Activated CD8-positive, alpha-beta memory T cell treated with anti-CD3 and anti-CD28 coated beads, Interleukin-2, amount 10 ng/mL, durations not matched to agents 7 days and 5 days (primary cell): ENCODE measurements around the gene PAEP. TPM values are rescaled to one million over a fixed set of nuclear protein-coding genes. Genes with fewer than 3 reads are reported as not detected.

Experiments
- ATAC-seq: fragments of 150-1000 bp; cut with Tn5 transposase; one replicate; pipeline ENCODE4 v1.10.0; 2021; ENCODE audit warnings: moderate library complexity
- CTCF ChIA-PET: fragments of 350-600 bp; sonication (Branson Sonifier 250); formaldehyde crosslinking; loops from one replicate; lab custom pipeline; 2021; ENCODE audit warnings: antibody characterized with exemption; lab: Charles Lee
- DNase-seq: peaks from one replicate; pipeline ENCODE4 v3.0.0-alpha.2; 2020
- H3K27ac Mint-ChIP-seq: one replicate; pipeline ENCODE4 v1.8.0; 2021; ENCODE audit warnings: mild to moderate bottlenecking, mixed read lengths
- H3K27me3 Mint-ChIP-seq: one replicate; pipeline ENCODE4 v1.8.0; 2021; ENCODE audit warnings: mixed read lengths
- H3K36me3 Mint-ChIP-seq: one replicate; pipeline ENCODE4 v1.8.0; 2021; ENCODE audit warnings: mild to moderate bottlenecking, mixed read lengths
- H3K4me1 Mint-ChIP-seq: one replicate; pipeline ENCODE4 v1.8.0; 2021; ENCODE audit warnings: mixed read lengths
- H3K4me3 Mint-ChIP-seq: one replicate; pipeline ENCODE4 v1.8.0; 2021; ENCODE audit warnings: mild to moderate bottlenecking, moderate library complexity, mixed read lengths
- H3K9me3 Mint-ChIP-seq: one replicate; pipeline ENCODE4 v1.8.0; 2022; ENCODE audit warnings: low read depth, mixed read lengths
- total RNA-seq, 2 experiments: library from RNA; stranded (reverse); gene quantifications; one replicate each; pipeline ENCODE4 v1.2.3, GENCODE V29; 2021

The PAEP gene
- total RNA-seq, 2 experiments from 2014 or later = not detected

- CTCF ChIA-PET = no interaction called here
- H3K36me3 Mint-ChIP-seq = no peaks in the 10 kb centered on the region
- H3K9me3 Mint-ChIP-seq = no peaks in the 10 kb centered on the region
- H3K27me3 Mint-ChIP-seq = no peaks in the 10 kb centered on the region
- no peak for DNase-seq
- no peak overlapping the region for H3K27ac Mint-ChIP-seq
- H3K4me1 Mint-ChIP-seq = peaks cover 4% of the 10 kb centered on the region
- no peak for ATAC-seq
- no peak overlapping the region for H3K4me3 Mint-ChIP-seq
Observed at GRCh38 chr9:135565141-135565628, 3.6 kb downstream of the PAEP start.

DNA sequence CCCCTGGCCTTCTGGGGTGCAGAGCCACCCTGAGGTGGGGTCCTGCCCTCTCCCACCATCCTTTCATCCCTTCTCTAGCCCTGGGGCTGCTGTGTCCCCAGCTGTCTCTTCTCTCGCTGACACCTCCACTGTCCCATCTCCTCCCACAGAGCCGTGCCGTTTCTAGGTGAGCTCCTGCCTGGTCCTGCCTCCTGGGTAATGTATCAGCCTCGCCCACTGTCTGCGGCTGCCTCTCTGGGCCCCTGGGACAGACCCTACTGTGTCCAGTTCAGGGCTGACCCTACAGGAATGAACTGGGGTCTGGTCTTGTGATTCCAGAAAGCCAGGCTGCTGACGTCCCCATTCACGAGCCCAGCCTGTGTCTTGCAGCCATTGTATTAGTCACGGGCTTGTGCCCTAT, 4.1 kb downstream of the PAEP start:
- Mint-ChIP-seq H3K9me3 (no peaks in the 10 kb centered on the region), H3K27me3 (peaks cover 2% of the 10 kb centered on the region), H3K4me3 (no peak overlapping the region), H3K27ac (no peak overlapping the region), H3K4me1 (peaks cover 4% of the 10 kb centered on the region), H3K36me3 (no peaks in the 10 kb centered on the region)
- no peak for ATAC-seq
- no peak for DNase-seq
- CTCF ChIA-PET = no interaction called here

DNA sequence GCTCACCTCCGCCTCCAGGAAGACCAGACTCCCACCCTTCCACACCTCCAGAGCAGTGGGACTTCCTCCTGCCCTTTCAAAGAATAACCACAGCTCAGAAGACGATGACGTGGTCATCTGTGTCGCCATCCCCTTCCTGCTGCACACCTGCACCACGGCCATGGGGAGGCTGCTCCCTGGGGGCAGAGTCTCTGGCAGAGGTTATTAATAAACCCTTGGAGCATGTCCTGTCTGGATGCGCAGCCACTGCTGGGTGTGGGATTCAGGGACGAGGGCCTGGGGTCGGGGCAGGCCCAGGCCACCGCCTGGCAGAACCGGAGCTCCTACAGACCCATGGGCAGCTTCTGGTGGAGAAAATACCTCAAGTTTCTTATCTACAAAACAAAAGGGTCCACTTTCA, 5.0 kb downstream of the PAEP start:
- no peak overlapping the region for H3K27ac Mint-ChIP-seq
- CTCF ChIA-PET = no interaction called here

GRCh38 chr9:135567311-135567710, 5.8 kb downstream of the PAEP start:
- ATAC-seq (no peak), DNase-seq (no peak)
- Mint-ChIP-seq H3K36me3 (no peaks in the 10 kb centered on the region), H3K9me3 (no peaks in the 10 kb centered on the region), H3K27me3 (peaks cover 6% of the 10 kb centered on the region), H3K27ac (no peak overlapping the region), H3K4me1 (peaks cover 4% of the 10 kb centered on the region), H3K4me3 (no peak overlapping the region)
- CTCF ChIA-PET = interaction anchor here (0.6 kb wide), 1 partner anchor 25 kb away, joined by 3 read pairs; no protein-coding TSS in a partner anchor

More for the DNA sequence above, 5.0 kb downstream of the PAEP start:
- Mint-ChIP-seq H3K27me3 (peaks cover 6% of the 10 kb centered on the region), H3K36me3 (no peaks in the 10 kb centered on the region), H3K4me3 (no peak overlapping the region), H3K9me3 (no peaks in the 10 kb centered on the region), H3K4me1 (peaks cover 4% of the 10 kb centered on the region)
- no peak for DNase-seq
- no peak for ATAC-seq

DNA sequence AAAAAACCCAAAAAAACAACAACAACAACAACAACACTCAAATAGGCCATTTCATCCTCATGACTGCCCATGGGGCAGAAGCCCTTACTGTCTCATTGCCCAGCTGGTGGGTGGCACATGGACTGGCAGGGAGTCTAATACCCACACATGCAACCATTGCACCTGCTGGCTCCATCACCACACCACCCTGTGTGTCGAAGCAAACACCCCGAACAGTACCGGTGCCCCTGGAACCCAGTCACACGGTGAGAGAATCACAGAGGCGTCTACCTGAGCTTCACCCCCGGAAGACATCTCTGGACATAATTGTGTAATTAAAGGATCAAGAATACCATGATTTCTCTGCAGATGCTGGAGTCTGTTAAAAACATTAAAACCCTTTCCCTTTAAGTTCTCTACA, 6.5 kb downstream of the PAEP start:
- ATAC-seq (no peak), DNase-seq (no peak)
- Mint-ChIP-seq H3K9me3 (no peaks in the 10 kb centered on the region), H3K4me3 (no peak overlapping the region), H3K36me3 (no peaks in the 10 kb centered on the region), H3K4me1 (peaks cover 4% of the 10 kb centered on the region), H3K27ac (no peak overlapping the region), H3K27me3 (peaks cover 6% of the 10 kb centered on the region)
- CTCF ChIA-PET = interaction anchor here (0.6 kb wide), 1 partner anchor 26 kb away, joined by 3 read pairs; no protein-coding TSS in a partner anchor

- peaks cover 4% of the 10 kb centered on the region for H3K4me1 Mint-ChIP-seq
- no peaks in the 10 kb centered on the region for H3K36me3 Mint-ChIP-seq
- DNase-seq (no peak), ATAC-seq (no peak)
- H3K27ac Mint-ChIP-seq = no peak overlapping the region
- H3K9me3 Mint-ChIP-seq = no peaks in the 10 kb centered on the region
- CTCF ChIA-PET = no interaction called here
- no peak overlapping the region for H3K4me3 Mint-ChIP-seq
- peaks cover 6% of the 10 kb centered on the region for H3K27me3 Mint-ChIP-seq
Observed at GRCh38 chr9:135570456-135570855, 8.9 kb downstream of the PAEP start.

DNA sequence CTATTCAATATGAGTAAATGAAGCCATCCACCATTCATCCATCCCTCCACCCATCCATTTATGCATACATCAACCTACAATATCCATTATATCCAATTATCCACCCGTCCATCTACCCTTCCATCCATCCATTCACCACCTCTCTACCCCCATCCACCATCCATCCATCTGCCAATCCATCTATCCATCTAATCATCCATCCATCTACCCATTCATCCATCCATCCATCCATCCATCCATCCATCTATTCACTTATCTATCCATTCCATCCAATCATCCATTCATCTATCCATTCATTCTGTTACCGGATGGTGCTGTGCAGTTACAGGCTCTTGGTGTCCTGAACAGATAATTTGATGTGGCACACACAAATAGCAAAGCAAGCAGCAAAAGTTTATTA, 10.7 kb downstream of the PAEP start:
- no peak for DNase-seq
- Mint-ChIP-seq H3K36me3 (no peaks in the 10 kb centered on the region), H3K27me3 (peaks cover 6% of the 10 kb centered on the region), H3K4me1 (no peaks in the 10 kb centered on the region), H3K9me3 (no peaks in the 10 kb centered on the region), H3K4me3 (no peak overlapping the region), H3K27ac (no peak overlapping the region)
- ATAC-seq = no peak
- CTCF ChIA-PET = no interaction called here

GRCh38 chr9:135573124-135573523, 11.6 kb downstream of the PAEP start:
- no peaks in the 10 kb centered on the region for H3K4me1 Mint-ChIP-seq
- H3K36me3 Mint-ChIP-seq = no peaks in the 10 kb centered on the region
- DNase-seq = no peak
- no peak for ATAC-seq
- H3K27ac Mint-ChIP-seq = no peak overlapping the region
- peaks cover 6% of the 10 kb centered on the region for H3K27me3 Mint-ChIP-seq
- H3K9me3 Mint-ChIP-seq = no peaks in the 10 kb centered on the region
- CTCF ChIA-PET = no interaction called here
- H3K4me3 Mint-ChIP-seq = no peak overlapping the region

GRCh38 chr9:135574331-135574730, 12.8 kb downstream of the PAEP start:
- Mint-ChIP-seq H3K27ac (no peak overlapping the region), H3K4me1 (no peaks in the 10 kb centered on the region)
- ATAC-seq = no peak

GRCh38 chr9:135574943-135575342, 13.4 kb downstream of the PAEP start:
- H3K36me3 Mint-ChIP-seq = no peaks in the 10 kb centered on the region
- CTCF ChIA-PET = no interaction called here

More at GRCh38 chr9:135574331-135574730, 12.8 kb downstream of the PAEP start:
- Mint-ChIP-seq H3K36me3 (no peaks in the 10 kb centered on the region), H3K27me3 (peaks cover 6% of the 10 kb centered on the region), H3K4me3 (no peak overlapping the region), H3K9me3 (no peaks in the 10 kb centered on the region)
- CTCF ChIA-PET = no interaction called here
- DNase-seq = no peak

DNA sequence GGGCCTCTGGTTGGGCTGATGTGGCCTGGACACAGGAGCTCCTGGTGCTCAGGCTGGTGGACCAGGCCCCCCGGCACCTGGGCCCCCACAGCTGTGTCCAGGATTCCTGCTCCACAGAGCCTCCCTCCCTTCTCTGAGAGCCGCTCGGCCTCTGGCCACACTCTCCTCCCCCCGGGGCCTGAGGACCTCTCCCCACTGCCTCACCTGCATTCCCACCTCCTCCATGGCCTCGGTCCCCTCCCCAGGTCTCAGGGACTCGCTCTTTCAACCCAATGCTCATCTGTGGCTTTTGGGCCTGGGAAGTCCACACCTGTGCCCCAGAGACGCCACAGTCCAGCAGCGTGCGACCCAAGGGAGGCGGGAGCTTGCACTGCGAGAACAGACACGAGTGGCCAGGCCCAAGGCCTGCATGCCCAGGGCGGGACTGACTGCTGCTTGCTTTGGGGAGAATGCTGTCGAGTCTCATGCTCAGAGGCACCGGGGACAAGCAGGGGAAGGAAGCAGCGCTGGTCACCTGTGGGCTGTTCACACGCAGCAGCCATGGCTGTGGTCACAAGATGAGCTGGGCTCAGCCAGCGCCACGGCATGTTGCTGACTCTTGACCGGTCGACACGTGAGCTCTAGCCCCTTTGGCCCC, 14.6 kb downstream of the PAEP start:
- H3K27me3 Mint-ChIP-seq = peaks cover under 1% of the 10 kb centered on the region
- no peak for DNase-seq
- no peak overlapping the region for H3K27ac Mint-ChIP-seq
- CTCF ChIA-PET = no interaction called here
- H3K9me3 Mint-ChIP-seq = no peaks in the 10 kb centered on the region
- no peaks in the 10 kb centered on the region for H3K36me3 Mint-ChIP-seq
- H3K4me3 Mint-ChIP-seq = no peak overlapping the region
- no peaks in the 10 kb centered on the region for H3K4me1 Mint-ChIP-seq
- no peak for ATAC-seq

More at GRCh38 chr9:135574943-135575342, 13.4 kb downstream of the PAEP start:
- no peak for ATAC-seq
- Mint-ChIP-seq H3K4me1 (no peaks in the 10 kb centered on the region), H3K27ac (no peak overlapping the region), H3K27me3 (peaks cover 6% of the 10 kb centered on the region), H3K4me3 (no peak overlapping the region), H3K9me3 (no peaks in the 10 kb centered on the region)
- no peak for DNase-seq

DNA sequence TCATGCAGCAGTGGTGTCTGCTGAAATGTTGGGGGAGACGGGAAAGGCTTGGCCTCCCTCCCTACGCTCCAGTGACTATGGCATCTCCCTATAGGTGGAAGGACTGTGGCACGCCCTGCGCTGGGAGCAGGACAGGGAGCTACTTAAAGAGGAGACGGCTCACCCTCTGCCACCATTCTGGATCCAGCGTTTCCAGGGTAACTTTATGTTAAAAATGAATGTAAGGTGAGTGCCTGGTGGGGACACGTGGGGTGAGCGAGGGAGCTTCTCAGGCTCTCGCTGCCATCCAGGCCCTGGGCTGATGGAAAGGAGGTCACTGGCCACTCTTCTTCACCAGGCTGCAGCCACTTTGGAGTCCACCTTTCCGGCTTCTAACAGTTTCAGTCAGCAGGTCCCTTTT, 15.7 kb downstream of the PAEP start:
- ATAC-seq (no peak), DNase-seq (no peak)
- Mint-ChIP-seq H3K4me3 (no peak overlapping the region), H3K9me3 (no peaks in the 10 kb centered on the region), H3K27ac (no peak overlapping the region), H3K36me3 (no peaks in the 10 kb centered on the region), H3K4me1 (no peaks in the 10 kb centered on the region), H3K27me3 (no peaks in the 10 kb centered on the region)
- CTCF ChIA-PET = no interaction called here

DNA sequence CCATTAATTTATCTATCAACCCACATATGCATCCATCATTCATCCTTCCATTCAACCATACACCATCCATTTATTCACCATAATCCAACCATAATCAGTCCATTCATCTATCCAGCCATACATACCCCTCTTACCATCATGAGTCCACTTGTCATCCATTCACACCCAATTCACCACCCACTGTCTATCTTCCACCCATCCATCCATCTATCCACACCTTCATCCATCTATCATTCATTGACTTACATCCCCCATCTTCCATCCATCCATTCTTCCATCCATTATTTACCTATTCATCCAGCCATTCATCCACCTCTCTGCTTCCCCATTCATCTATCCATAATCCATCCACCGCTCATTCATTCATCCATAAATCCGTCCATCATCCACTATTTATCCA, 17.8 kb downstream of the PAEP start:
- Mint-ChIP-seq H3K4me3 (no peak overlapping the region), H3K27ac (no peak overlapping the region), H3K36me3 (no peaks in the 10 kb centered on the region), H3K4me1 (no peaks in the 10 kb centered on the region), H3K27me3 (no peaks in the 10 kb centered on the region), H3K9me3 (no peaks in the 10 kb centered on the region)
- ATAC-seq (no peak), DNase-seq (no peak)
- CTCF ChIA-PET = no interaction called here

DNA sequence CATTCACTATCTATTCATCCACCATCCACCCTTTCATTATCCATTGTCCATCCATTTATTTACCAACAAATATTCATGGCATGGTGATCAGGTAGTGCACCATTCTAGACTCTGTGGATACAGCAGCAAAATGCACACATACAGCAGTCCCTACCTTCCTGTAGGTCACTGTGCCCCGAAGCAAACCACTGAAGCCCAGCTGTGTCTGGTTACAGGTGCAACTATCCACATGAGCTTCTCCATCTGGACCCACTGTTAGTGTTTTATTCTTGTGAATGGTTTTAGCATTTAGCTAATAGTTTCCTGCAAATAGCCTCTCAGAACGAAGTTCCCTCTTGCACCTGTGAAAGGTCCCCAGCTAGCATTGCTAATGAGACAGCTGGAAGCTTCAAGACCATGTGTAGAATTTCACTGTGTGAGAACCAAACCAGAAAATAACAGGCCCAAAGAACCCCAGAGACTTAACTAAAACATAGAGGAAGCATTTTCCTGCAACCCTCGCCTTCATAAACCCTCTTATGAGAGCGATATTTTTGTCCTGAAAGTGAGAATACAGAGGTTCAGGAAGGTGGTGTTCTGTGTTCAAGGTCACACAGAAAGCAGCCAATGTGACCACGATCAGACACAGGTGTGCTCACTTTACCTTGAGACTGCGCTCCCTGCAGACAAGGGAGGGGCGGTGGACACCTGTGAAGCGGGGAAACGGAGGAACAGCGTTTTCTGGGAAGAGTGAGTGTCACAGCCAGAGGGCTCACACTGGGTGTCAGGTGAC, 18.5 kb downstream of the PAEP start:
- no peak for ATAC-seq
- Mint-ChIP-seq H3K27me3 (no peaks in the 10 kb centered on the region), H3K4me3 (no peak overlapping the region), H3K36me3 (no peaks in the 10 kb centered on the region), H3K4me1 (no peaks in the 10 kb centered on the region), H3K9me3 (no peaks in the 10 kb centered on the region), H3K27ac (no peak overlapping the region)
- DNase-seq = no peak
- CTCF ChIA-PET = no interaction called here
